PC-3 (cell line): ENCODE data around the gene PDE11A. TPM values are rescaled to one million over a fixed set of nuclear protein-coding genes. Genes with fewer than 3 reads are reported as not detected.

ENCODE experiments used
- ATAC-seq: fragments of 200-7000 bp; cut with Tn5 transposase; 2 replicates; pipeline ENCODE4 v1.9.1; 2020; ENCODE audit warnings: mild to moderate bottlenecking, moderate library complexity
- BruUV-seq: library from RNA; stranded (reverse); fragments of 400-500 nt; replicated peaks from 2 replicates; lab custom pipeline; 2021; lab: Mats Ljungman, UMichigan
- CTCF ChIA-PET: fragments of 300-600 bp; sonication (Branson Sonifier 250); formaldehyde crosslinking; loops from one replicate; lab custom pipeline; 2022; ENCODE audit warnings: antibody characterized with exemption; lab: Charles Lee
- POLR2A ChIA-PET: fragments of 300-600 bp; sonication (Branson Sonifier 250); formaldehyde crosslinking; loops from one replicate; lab custom pipeline; 2022; ENCODE audit warnings: antibody characterized with exemption; ENCODE audit not compliant: unreplicated experiment; lab: Charles Lee
- DNase-seq: peaks from one replicate; pipeline ENCODE4 v3.0.0-alpha.2; 2015
- H2AFZ ChIP-seq: fragments of 300-600 bp; sonication (generic); 2 replicates; pipeline ENCODE4 v1.6.0; 2016; ENCODE audit warnings: antibody characterized with exemption, low read length
- H3F3A ChIP-seq: fragments of 300-600 bp; sonication (generic); one replicate; pipeline ENCODE4 v1.6.0; 2017; ENCODE audit warnings: antibody characterized with exemption, low read length, control low read depth, mild to moderate bottlenecking; ENCODE audit not compliant: unreplicated experiment
- H3K27ac ChIP-seq: fragments of 300-600 bp; sonication (generic); 2 replicates; pipeline ENCODE4 v1.5.1; 2016; ENCODE audit warnings: mild to moderate bottlenecking, low read length
- H3K27me3 ChIP-seq: fragments of 300-600 bp; sonication (generic); 2 replicates; pipeline ENCODE4 v1.6.1; 2016; ENCODE audit warnings: low read length, mixed read lengths
- H3K36me3 ChIP-seq: fragments of 300-600 bp; sonication (generic); 2 replicates; pipeline ENCODE4 v1.6.1; 2016; ENCODE audit warnings: low read depth, mixed run types, low read length, mixed read lengths
- H3K4me1 ChIP-seq: fragments of 300-600 bp; sonication (generic); 2 replicates; pipeline ENCODE4 v1.5.1; 2016; ENCODE audit warnings: low read length; ENCODE audit not compliant: insufficient read depth
- H3K4me2 ChIP-seq: fragments of 300-600 bp; sonication (generic); 2 replicates; pipeline ENCODE4 v1.6.0; 2016; ENCODE audit warnings: low read length
- H3K4me3 ChIP-seq: fragments of 300-600 bp; sonication (generic); 2 replicates; pipeline ENCODE4 v1.5.1; 2016; ENCODE audit warnings: mild to moderate bottlenecking, low read length, mixed read lengths
- H3K79me2 ChIP-seq: fragments of 300-600 bp; sonication (generic); 2 replicates; pipeline ENCODE4 v1.6.1; 2017; ENCODE audit warnings: low read length, mixed read lengths
- H3K9ac ChIP-seq: fragments of 300-600 bp; sonication (generic); 2 replicates; pipeline ENCODE4 v1.6.0; 2016; ENCODE audit warnings: mild to moderate bottlenecking, low read length
- H3K9me2 ChIP-seq: fragments of 300-600 bp; sonication (generic); replicated peaks from 2 replicates; pipeline ENCODE4 v1.6.1; 2016; ENCODE audit warnings: mixed run types, low read length, mixed read lengths
- H3K9me3 ChIP-seq: fragments of 300-600 bp; sonication (generic); 2 replicates; pipeline ENCODE4 v1.6.1; 2016; ENCODE audit warnings: low read length, mixed read lengths
- H4K20me1 ChIP-seq: fragments of 300-600 bp; sonication (generic); 2 replicates; pipeline ENCODE4 v1.6.1; 2016; ENCODE audit warnings: low read length, mixed read lengths
- EZH2 ChIP-seq: fragments of 300-600 bp; sonication (generic); IDR thresholded peaks from one replicate; pipeline ENCODE4 v1.6.1; 2017; ENCODE audit warnings: antibody characterized with exemption, mild to moderate bottlenecking, low read length; ENCODE audit not compliant: unreplicated experiment
- EZH2phosphoT487 ChIP-seq: fragments of 300-600 bp; sonication (generic); IDR thresholded peaks from 2 replicates; pipeline ENCODE4 v1.6.1; 2018; ENCODE audit warnings: mild to moderate bottlenecking, antibody characterized with exemption, low read length, borderline replicate concordance
- intact Hi-C: fragments of 100-400 bp; cut with micrococcal nuclease; formaldehyde crosslinking; loops from 2 replicates; pipeline ENCODE4 v1.9.0; 2023
- total RNA-seq: library from RNA; depleted of rRNA; stranded (reverse); fragments of >200 nt; gene quantifications from 2 replicates; pipeline ENCODE4 v1.2.3, GENCODE V29; 2014
- TF ChIP-seq, protein P1 (sequence below): fragments of 300-600 bp; sonication (generic); conservative IDR thresholded peaks from 2 replicates; pipeline ENCODE4 v1.5.1; 2017; ENCODE audit warnings: antibody characterized with exemption, low read depth, mild to moderate bottlenecking, low read length

The PDE11A gene
- total RNA-seq, 1 experiment from 2014 or later = 0.15 TPM

DNA sequence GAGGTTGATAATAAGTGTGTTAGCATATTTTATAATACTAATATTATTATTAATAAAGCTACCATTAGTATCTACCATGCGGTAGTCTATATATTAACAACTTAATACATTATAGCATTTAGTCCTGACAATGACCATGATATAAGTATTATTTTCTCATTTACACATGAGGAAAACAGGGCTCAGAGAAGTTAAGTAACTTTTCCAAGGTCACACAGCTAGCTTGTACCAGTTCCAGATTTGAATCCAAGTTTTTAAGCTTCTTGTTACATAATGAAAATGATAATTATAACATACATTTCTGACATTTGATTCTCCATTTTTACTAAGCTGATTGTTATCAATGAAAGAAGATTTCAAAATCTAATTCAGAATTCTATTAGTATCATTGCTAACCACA lies 369.4 kb downstream of the PDE11A start:
- no peak overlapping the region for H3K4me2 ChIP-seq
- no peaks in the 10 kb centered on the region for H3K36me3 ChIP-seq
- peaks cover 72% of the 10 kb centered on the region for H3K27me3 ChIP-seq
- no peak overlapping the region for H3K27ac ChIP-seq
- TF ChIP-seq EZH2phosphoT487 (no peak), EZH2 (no peak)
- TF ChIP-seq, protein P1, sequence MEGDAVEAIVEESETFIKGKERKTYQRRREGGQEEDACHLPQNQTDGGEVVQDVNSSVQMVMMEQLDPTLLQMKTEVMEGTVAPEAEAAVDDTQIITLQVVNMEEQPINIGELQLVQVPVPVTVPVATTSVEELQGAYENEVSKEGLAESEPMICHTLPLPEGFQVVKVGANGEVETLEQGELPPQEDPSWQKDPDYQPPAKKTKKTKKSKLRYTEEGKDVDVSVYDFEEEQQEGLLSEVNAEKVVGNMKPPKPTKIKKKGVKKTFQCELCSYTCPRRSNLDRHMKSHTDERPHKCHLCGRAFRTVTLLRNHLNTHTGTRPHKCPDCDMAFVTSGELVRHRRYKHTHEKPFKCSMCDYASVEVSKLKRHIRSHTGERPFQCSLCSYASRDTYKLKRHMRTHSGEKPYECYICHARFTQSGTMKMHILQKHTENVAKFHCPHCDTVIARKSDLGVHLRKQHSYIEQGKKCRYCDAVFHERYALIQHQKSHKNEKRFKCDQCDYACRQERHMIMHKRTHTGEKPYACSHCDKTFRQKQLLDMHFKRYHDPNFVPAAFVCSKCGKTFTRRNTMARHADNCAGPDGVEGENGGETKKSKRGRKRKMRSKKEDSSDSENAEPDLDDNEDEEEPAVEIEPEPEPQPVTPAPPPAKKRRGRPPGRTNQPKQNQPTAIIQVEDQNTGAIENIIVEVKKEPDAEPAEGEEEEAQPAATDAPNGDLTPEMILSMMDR = no peak
- no peaks in the 10 kb centered on the region for H3F3A ChIP-seq
- intact Hi-C loops = no loop called here
- BruUV-seq = no TSS peak
- CTCF ChIA-PET = no interaction called here
- no peak overlapping the region for H3K9ac ChIP-seq
- no peaks in the 10 kb centered on the region for H3K9me2 ChIP-seq
- no peak overlapping the region for H2AFZ ChIP-seq
- H3K9me3 ChIP-seq = no peaks in the 10 kb centered on the region
- POLR2A ChIA-PET = no interaction called here
- DNase-seq (no peak), ATAC-seq (no peak)
- H4K20me1 ChIP-seq = no peaks in the 10 kb centered on the region
- no peak overlapping the region for H3K4me3 ChIP-seq
- H3K79me2 ChIP-seq = no peaks in the 10 kb centered on the region
- H3K4me1 ChIP-seq = no peaks in the 10 kb centered on the region

DNA sequence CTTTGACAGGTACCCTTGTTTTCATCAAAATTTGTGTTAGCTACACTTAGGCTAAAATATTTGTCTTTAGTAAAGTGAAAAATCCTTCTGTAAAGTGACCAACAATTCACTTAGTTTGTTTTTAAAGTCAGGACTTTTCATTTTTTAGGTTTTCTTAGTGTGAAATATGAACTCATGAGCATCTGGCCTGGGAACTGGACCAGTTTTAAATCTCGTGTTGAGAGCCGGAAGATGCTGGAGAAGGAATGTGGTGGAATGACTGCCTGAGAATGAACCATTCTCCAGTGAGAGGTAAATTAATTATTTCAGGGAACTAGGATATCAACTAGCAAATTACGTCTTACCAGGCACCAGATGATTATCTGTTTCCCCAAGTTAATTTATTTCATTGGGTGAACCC lies 374.3 kb downstream of the PDE11A start:
- ChIA-PET POLR2A (no interaction called here), CTCF (no interaction called here)
- Histone ChIP-seq H3K27me3 (peaks cover 52% of the 10 kb centered on the region), H3K9ac (no peak overlapping the region), H3F3A (no peaks in the 10 kb centered on the region), H3K4me2 (no peak overlapping the region), H3K9me3 (no peaks in the 10 kb centered on the region), H3K4me3 (no peak overlapping the region), H3K4me1 (no peaks in the 10 kb centered on the region), H3K79me2 (no peaks in the 10 kb centered on the region), H3K27ac (no peak overlapping the region), H3K9me2 (no peaks in the 10 kb centered on the region), H2AFZ (no peak overlapping the region), H4K20me1 (no peaks in the 10 kb centered on the region), H3K36me3 (no peaks in the 10 kb centered on the region)
- DNase-seq (no peak), ATAC-seq (no peak)
- no peak for TF ChIP-seq EZH2
- no peak for TF ChIP-seq EZH2phosphoT487
- TF ChIP-seq, protein P1 = no peak
- intact Hi-C loops = no loop called here
- BruUV-seq = no TSS peak

DNA sequence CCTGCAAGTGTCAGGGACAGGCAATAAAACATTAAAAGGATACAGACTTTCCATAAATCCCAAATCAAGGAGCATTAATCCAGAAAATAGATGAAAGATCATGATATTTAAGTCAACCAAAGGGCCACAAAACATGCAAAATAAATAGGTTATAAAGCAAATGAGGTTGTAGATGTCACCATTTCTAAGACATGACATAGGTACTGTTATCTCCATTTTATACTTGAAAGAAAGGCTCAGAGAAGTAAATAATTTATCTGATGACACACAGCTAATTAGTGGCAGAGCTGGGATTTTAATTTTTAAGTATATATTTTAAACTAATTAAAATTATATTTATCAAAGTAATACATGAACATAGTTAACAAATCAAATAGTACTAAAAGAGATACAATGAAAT lies 378.2 kb downstream of the PDE11A start:
- no peak overlapping the region for H3K4me3 ChIP-seq
- peaks cover 6% of the 10 kb centered on the region for H3K4me1 ChIP-seq
- CTCF ChIA-PET = no interaction called here
- POLR2A ChIA-PET = no interaction called here
- no peak for TF ChIP-seq EZH2phosphoT487
- no peak for TF ChIP-seq EZH2
- H3K4me2 ChIP-seq = no peak overlapping the region
- DNase-seq = no peak
- intact Hi-C loops = no loop called here
- H3K27ac ChIP-seq = no peak overlapping the region
- no peak overlapping the region for H3K9ac ChIP-seq
- H3K27me3 ChIP-seq = peaks cover 40% of the 10 kb centered on the region
- no peaks in the 10 kb centered on the region for H3F3A ChIP-seq
- H3K36me3 ChIP-seq = no peaks in the 10 kb centered on the region
- no peaks in the 10 kb centered on the region for H4K20me1 ChIP-seq
- no peaks in the 10 kb centered on the region for H3K79me2 ChIP-seq
- no peaks in the 10 kb centered on the region for H3K9me3 ChIP-seq
- no peaks in the 10 kb centered on the region for H3K9me2 ChIP-seq
- H2AFZ ChIP-seq = no peak overlapping the region
- ATAC-seq = no peak
- BruUV-seq = no TSS peak
